ENCODE data around the gene TEX52.
"Not testable (repeated sequence)": the region's sequence is repeated elsewhere in the genome, so short reads cannot be mapped to it uniquely, and the experiment has no call there.

Gene TEX52

DNA sequence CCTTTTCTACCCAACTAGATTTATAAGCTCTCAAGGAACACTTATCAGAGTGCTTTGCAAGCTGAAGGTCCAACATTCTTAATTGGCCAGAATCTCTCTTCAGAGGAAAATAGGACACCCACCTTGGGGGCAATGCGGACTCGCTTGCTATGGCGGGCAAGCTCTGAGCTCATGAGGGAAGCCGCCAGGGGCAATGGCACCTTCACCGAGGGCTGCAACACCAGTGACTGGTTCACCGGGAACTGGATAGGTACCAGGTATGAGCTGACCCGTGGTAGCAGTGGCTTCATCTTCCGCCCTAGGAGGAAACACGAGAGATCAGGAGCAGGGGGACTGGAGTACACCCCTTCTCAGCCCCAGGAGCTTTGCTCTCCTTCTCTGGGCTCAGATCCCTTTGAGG is 7.4 kb upstream of the TEX52 start:
- DNase-seq (ENCODE audit: low read depth), result no peak

DNA sequence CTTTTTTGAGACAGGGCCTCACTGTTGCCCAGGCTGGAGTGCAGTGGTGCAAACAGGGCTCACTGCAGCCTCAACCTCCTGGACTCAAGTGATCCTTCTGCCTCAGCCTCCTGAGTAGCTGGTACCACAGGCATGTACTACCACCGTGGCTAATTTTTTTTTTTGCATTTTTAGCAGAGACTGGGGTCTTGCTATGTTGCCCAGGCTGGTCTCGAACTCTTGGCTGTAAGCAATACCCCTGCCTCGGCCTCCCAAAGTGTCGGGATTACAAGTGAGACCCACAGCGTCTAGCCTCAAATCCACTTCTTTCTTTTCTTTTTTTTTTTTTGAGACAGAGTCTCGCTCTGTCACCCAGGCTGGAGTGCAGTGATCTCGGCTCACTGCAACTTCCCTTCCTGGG is 6.6 kb upstream of the TEX52 start:
- DNase-seq (ENCODE audit: low read depth), result not testable (repeated sequence)

DNA sequence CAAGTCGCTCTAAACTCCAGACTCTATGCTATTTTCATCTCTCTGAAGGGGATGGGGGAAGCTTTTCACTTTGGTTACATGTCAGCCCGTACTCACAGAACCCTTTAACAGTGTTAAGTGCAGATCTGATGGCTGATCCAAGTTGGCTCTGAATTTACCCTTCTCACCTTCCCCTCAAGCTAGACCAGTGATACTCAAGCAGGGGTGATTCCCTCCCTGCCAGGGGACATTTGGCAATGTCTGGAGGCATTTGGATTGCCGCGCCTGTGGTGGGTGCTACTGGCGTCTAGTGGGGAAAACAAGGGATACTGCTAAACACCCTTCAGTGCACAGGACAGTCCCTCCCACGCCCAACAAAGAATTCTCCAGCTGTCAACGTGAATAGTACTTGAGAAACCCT is 6.0 kb upstream of the TEX52 start:
- DNase-seq (ENCODE audit: low read depth), result no peak

DNA sequence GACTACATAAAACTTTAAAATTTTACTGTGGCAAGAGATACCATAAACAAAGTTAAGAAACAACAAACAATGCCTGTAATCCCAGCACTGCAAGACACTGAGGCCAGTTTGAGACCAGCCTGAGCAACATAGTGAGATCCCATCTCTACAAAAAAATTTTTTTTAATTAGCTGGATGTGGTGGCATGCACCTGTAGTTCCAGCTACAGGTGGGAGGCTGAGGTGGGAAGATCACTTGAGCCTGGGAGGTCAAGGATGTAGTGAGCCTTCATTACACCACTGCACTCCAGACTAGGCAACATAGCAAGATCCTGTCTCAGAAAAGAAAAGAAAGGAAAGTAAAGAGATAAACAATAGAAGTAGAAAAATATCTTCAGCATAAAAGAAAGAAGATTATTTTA is 3.3 kb upstream of the TEX52 start:
- DNase-seq (ENCODE audit: low read depth), result no peak

DNA sequence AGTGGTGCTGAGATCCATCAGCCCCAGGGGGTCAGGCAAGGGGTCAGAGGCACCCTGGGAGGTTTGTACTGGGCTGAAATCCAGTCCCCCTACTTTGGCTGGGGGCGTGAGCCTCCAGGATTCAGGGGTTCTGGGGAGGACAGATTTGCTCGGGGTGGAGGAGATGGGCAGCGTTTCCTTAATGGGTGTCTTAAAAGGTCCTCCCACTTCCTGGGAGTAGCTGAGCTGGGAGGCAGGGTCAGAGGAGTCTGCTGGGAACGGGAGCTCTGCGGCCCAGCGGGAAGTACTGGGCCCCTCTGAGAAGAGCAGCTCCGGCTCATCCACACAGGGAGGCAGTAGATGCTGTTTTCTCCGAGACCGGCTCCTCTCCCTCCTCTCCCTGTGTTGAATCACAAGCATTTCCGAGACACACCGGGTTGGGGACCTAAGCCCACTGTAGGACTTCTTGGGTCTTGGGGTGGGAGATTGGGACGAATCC is 2.1 kb upstream of the TEX52 start:
- DNase-seq (ENCODE audit: low read depth), result no peak

DNA sequence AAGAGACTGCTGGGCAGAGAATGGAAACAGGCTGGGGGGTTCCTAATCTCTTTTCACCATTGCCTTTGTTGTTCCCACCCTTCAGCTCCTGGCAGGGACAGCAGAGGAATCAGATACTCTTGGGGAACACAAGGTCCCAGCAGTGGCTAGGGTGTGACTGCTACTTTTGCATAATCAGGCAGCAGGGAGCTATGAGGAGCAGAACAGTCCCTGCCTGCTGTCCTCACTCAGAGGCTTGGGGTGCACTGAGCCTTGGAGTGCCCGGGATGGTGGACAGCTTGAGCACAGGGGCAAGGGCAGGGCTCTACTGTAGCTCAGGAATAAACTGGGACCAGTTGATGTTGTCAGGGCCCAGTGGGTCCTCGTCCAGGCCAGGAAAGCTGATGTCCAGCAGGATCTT is 1.5 kb upstream of the TEX52 start:
- DNase-seq (ENCODE audit: low read depth), result no peak

DNA sequence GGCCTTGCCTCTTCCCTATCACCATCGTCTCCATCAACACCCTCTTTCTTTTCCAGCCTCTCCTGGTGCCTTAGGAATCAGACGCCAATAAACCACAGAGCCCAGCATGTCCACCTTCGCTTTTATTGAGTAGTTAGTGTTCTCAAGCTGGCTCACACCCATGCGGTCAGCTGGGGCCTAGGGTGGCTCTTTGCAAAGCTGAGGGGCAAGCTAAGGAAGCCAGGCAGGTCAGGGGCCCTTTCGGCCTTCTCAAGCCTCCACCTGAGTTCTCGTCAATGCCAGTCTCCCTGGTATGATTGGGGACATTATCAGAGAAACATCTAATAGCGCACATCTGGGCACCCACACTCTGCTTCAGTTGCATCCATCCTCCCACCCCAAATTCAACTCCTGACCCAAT is 737 bp upstream of the TEX52 start:
- DNase-seq (ENCODE audit: low read depth), result no peak

DNA sequence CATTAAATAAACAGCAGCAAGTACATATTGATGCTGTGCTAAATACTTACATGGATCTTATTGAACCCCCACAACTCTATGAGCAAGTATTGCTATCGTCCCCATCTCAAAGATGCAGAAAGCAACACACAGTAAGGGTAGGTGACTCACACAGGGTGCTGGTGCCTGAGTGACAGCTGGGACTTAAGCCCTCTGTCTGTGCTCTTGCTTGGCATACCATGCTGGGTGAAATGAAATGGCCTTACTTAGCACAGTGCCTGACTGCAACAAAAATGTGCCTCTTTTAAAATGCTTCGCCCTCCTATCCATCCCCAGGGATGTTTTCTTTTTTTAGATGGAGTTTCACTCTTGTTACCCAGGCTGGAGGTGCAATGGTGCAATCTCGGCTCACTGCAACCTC is 788 bp downstream of the TEX52 start:
- no peak for DNase-seq (ENCODE audit: low read depth)

DNA sequence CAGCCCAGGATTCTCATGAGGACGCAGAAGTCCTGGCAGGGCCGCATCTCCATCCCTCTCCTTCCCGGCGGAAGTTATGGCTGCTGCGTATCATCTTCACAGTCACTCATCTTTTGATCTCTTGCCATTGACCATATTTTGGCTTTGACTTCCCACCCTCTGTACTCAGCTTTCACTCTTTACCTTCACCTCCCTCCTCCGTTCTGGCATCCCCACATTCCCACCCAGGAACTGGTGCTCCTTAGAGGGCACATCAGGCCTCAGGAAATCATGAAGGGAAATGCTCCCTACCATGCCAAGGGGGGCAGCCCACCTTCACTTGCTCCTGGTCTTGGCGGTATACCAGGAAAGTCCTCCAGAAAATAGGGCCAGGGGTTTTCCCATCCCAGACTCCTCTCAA is 1.3 kb downstream of the TEX52 start:
- DNase-seq (ENCODE audit: low read depth), result no peak

DNA sequence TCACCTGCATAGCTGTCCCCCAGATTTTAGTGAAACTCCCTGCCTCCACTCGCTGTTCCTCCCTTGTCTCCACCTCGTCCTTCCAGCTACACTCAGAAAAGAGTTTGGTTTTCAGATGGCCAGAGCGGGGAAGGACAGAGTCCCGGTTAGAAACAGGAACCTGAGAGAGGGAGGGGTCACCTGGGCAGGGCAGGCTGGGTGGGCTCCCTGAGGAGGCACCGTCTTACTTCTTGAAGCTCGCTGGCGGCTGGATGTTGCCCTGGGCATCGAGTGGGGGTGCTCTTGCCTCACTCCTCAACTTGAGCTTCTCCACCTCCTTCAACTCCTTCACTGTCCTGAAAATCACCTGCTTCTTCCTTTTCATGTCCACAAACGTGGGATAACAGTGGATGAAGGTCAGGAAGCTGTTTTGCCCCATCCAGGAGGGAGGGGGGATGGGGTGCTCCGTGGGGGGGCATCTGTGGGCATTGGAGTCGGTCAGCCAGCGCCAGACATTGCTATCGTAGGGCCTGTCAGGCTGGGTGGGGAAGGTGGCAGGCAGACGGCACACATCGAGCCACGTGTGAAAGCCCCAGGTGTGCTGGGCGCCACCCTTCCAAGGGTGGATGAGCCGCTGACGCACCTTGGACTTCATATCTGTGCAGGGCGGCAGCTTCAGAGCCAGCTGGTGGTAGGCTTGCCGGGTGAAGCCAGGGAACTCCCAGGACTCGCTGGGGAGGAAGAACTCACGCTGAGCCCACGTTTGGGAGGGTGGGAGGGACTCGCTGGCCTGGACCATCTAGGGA is 2.0 kb downstream of the TEX52 start:
- DNase-seq (ENCODE audit: low read depth), result no peak

DNA sequence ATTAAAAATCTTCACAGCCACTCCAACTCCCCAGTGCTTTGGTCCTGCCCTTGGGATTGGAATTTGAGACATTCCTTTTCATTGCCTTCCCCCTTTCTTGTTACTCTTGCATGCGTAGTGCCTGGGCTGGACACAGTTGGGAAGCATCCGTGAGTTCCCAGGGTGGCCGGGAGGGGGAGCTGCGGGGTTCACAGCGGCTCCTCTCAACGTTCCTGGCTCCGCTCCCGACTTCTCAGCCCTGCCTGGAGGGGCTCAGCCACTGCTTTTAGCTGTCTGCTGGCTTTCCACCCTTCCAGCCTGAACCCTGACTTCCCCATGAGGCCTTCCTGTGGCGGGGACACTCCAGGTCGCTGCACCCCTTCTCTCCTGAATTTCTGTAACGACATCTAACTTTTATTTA is 3.2 kb downstream of the TEX52 start:
- no peak for DNase-seq (ENCODE audit: low read depth)

DNA sequence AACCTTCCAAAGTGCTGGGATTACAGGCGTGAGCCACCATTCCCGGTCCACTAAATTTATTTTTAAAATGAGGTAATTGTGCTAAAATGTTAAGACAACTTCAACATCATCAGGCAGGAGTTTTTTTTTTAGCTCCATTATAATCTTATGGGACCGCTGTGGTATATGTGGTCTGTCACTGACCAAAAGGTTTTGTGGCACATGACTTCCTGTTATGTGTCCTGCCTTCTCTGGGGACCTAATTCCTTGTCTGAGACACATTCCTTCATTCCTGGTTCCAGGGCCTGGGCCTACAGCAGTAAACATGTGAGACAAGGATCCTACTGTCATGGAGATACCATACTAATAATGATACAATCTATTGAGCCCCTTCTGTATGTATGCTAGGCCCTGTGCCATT is 4.9 kb downstream of the TEX52 start:
- no peak for DNase-seq (ENCODE audit: low read depth)

DNA sequence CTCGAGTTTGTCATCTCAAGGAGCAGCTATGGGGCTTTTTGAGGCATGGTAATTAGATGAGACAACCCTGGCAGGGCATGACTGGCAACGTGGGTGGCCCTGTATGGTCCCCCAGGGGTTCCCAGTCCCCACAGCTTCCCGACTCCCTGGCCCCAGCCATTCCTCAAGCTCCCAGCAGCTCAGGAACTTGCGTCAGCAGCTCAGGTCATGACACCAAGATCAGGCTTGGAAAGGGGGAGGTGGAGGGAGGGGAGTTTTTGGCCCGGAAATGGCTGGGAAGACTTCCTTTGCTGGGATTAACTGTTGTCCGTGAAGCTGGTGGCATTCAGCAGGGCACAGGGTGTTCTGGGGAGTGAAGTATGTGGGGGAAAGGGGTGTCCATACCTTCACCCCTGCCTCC is 11.6 kb downstream of the TEX52 start:
- DNase-seq (ENCODE audit: low read depth), result no peak

DNA sequence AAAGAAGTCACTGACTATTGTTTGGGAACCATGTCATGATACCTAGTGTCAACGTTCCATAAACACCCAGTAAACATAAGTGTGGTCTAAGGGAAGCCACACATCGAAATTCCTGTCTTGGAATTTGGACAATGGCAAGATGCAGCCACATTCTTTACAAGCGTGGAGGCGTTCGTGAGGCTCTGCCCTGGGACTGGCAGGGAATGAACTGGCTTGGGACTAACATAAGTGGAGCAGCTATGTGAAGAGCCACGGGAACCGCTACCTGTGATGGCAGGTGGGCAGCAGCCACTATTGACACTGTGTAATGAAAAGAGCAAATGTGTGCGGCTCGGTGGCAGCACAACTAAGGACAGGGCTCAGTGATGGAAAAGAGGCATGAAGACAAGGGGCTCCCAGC is 12.1 kb downstream of the TEX52 start:
- no peak for DNase-seq (ENCODE audit: low read depth)

DNA sequence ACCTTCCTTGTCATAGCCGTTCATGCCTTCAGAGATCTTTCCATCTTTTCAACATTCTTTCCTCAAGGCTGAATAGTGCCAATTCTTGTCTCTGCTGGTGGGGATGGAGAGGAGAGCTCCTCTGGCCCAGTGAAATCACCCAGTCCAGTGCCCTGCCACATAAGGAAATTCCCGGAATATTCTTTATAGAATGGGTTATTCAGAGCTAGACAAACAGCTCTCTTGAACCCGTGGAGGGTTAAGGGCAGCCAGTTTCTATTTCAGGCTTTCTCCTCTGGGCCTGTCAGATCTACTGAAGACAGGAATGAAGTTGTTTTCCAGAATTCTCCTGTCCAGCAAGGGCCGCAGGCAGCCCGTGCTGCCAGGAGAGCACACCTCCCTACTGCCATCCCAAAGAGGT is 13.9 kb downstream of the TEX52 start:
- DNase-seq (ENCODE audit: low read depth), result no peak

DNA sequence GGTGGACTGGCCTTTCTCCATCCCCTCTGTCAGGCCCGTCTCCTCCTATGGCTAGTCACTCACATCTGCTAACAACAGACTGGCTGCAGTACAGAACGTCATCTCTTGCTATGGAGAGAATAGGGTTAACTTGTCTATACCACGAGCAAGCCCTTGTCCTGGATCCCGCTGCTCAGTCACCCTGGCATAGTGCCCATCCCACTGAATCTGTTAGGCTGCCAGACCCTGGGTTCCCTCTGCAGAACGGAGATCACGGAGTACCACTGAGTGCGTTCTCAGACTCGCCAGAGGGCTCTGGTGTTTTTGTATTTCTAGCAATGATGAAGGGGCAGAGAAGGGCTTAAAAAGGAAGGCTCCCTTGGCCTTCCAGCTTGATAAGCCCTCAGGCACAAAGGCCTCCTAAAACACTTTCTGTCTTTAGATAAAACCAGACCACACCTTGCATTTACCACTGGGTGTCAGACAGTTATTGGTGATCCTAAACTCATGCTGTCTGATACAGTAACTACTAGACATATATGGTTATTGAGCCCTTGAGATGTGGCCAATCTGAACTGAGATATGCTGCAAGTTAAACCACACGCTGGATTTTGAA is 15.7 kb downstream of the TEX52 start:
- DNase-seq (ENCODE audit: low read depth), result no peak

DNA sequence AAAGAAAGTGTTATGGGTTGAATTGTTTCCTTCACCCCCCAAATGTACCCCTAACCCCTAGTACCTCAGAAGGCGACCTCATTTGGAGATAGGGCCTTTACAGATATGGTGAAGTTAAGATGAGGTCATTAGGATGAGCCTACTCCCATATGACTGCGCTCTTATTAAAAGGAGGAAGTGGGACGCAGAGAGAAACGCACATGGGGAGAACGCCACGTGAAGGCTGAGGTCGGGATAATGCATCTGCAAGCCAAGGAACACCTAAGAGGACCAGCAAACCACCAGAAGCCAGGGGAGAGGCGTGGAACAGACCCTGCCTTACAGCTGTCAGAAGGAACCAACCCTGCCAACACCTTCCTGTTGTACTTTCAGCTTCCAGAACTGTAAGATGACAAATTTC is 20.3 kb downstream of the TEX52 start:
- DNase-seq (ENCODE audit: low read depth), result no peak

DNA sequence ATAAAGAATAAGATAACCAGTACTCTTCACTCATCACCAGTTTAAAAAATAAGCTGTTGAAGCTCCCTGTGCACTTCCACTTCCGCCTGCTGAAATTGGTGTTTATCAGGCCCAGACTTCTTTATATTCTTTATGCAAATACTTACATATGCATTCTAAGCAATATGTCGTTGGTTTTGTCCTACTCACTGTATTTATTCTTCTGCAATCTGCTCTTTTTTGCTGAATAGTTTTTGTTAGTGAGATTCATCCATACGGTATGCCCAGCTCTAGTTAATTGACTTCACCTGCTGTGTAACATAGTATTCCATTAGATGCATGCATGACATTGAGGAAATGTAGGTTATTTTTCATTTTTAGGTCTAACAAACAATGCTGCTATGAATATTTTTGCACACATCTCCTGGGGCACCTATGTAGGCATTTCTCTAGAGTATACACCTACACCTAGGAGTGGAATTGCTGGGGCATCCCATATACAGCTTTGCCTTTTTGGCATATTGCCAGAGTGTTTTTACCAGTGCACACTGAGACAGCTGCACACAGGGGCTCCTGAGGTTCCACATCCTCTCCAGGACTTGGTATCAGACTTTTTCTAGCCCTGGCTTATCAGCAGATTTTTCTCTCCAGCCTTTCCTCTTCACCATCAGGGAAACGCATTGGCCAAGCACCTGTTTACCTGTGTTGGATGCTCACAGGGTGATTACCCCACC is 21.0 kb downstream of the TEX52 start:
- no peak for DNase-seq (ENCODE audit: low read depth)

DNA sequence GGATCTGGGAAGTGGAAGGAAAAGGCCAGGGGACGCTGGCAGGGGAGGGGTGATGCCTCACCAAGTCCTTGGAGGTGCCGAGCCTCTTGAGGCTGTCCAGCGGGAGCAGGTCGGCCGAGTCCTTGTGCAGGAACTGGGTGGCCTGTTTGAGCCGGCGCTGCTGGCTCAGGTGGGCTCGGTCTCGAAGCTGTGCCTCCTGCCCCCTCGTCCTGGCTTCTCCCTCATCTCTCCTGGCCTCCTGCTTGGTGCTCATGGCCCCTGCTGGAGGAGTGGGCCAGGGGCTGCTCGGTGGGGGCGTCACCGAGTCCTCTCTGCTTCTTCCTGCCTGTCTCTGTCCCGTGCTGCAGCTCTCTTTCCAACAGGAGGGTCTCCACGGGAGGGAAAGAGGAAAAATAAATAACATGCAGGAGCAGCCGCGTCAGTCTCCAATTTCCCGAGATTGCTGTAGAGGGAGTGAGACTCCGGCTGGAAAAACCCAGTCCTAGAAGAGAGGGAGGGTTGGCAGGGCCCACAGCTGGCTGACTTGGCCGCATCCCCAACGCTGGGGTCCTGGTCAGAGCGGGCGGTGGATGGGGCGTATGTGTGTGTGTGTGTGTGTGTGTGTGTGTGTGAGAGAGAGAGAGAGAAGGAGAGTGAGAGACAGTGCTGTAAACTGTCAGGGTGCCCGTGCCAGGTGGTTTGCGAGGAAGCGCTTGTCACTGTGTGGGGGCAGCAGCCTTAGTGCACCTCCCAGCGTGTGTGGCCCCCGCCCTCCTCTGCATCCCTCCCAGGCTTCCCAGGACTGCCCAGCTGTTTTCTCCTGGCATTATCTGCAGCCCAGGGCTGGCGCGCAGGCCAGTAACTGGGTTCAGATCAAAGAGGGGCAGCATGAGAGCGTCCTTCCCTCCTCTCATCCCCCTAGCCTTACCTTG is 22.0 kb downstream of the TEX52 start, which contains the start of gene NRIP2:
TSS of gene NRIP2 (minus strand) at position 455 of the 911 bp plus-strand sequence. CDS start at position 403, 52 bp downstream.
- DNase-seq (ENCODE audit: low read depth), result no peak

DNA sequence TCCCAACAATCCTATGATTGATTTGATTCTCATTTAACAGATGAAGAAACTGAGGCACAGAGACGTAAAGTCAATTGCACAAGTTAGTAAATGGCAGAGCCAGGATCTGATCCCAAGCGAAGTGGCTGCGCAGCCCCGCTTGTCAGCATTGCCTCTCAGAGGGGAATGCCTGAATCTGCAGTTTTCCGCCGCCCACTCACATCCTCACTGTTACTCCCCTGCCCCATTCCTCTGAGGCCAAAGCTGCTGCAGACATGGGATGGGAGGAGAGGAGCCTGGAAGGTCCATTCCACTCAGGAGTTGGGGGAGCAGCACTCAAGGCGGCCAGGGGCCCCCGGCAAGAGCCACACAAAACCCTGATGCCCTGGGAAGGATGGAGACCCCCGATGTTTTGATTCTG is 23.0 kb downstream of the TEX52 start:
- no peak for DNase-seq (ENCODE audit: low read depth)

DNA sequence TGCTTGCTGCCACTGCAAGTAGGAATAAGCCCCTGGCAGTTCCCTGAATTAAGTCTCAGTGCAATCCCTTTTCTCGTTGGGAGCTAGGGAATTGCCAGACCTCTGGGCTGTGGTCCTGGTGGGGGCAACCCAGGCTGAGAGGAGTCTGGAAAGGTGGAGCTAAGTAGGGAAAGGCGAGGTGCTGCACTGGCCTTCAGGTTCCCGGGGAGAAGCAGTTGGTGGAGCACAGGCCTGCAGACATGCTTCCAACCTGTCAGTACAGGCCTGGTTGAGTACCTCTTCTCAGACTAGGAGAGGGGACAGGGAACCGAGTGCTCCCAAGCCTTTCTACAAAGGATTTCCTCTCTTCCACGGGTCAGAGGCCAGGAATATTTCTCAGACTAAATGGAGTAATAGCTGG is 23.5 kb downstream of the TEX52 start:
- DNase-seq (ENCODE audit: low read depth), result no peak

DNA sequence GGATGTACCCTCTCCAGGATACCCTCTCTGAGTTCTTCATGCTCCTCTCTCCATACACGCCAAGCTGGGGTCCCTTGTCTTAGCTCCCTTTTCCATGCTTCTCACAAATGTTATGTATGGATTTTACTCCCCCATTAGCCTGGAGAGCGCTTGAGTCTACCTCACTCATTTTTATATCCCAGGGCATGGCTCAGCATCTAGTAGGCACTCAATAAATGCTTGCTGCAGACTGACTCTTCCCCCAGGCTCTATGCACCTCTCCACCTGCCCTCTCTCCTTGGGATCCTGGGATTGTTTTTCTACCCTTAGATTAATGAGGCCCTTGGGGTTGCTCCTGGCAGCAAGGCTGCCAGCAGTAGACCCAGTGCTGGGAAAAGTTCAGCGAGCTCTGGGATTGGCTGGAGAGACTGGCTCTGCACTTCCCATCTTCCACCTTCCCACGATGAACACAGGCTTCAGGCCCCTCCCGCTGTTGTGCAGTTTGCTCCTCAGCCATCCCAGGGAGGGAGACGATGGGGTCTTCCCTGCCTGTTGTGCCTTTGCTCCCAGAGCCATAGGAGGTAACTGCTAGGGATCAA is 24.2 kb downstream of the TEX52 start:
- DNase-seq (ENCODE audit: low read depth), result no peak

All from stimulated activated CD8-positive, alpha-beta memory T cell treated with anti-CD3 and anti-CD28 coated beads, Interleukin-15, amount 100 ng/mL, for 1 hour (primary cell).